IMR-90 (cell line): ENCODE data around the gene KLKB1. TPM values are rescaled to one million over a fixed set of nuclear protein-coding genes. Genes with fewer than 3 reads are reported as not detected.

Experiments
- ATAC-seq: fragments of 200-7000 bp; cut with Tn5 transposase; 2 replicates; pipeline ENCODE4 v1.9.1; 2020; ENCODE audit warnings: low read depth, mild to moderate bottlenecking, moderate library complexity
- BruUV-seq: library from RNA; stranded (reverse); fragments of 400-500 nt; replicated peaks from 2 replicates; lab custom pipeline; 2021; lab: Mats Ljungman, UMichigan
- CTCF ChIA-PET: fragments of 300-600 bp; formaldehyde crosslinking; extraction: SDS; loops from one replicate; lab custom pipeline; 2021; ENCODE audit warnings: antibody characterized with exemption; lab: Yijun Ruan, JAX
- POLR2A ChIA-PET: fragments of 300-600 bp; sonication (Branson Sonifier 250); formaldehyde crosslinking; loops from one replicate; lab custom pipeline; 2022; ENCODE audit warnings: antibody characterized with exemption; ENCODE audit not compliant: unreplicated experiment; lab: Charles Lee
- DNase-seq: peaks from one replicate; pipeline ENCODE4 v3.0.0; 2013
- H2AFZ ChIP-seq: replicated peaks from 2 replicates; pipeline ENCODE3; 2013; ENCODE audit warnings: low read length, mild to moderate bottlenecking; ENCODE audit not compliant: poor library complexity
- H2AK5ac ChIP-seq: 2 replicates; pipeline ENCODE4 v1.6.1; 2013; ENCODE audit warnings: low read depth, low read length, inconsistent platforms
- H2AK9ac ChIP-seq: replicated peaks from 2 replicates; pipeline ENCODE3; 2013; ENCODE audit warnings: mild to moderate bottlenecking, low read depth, low read length, moderate library complexity; ENCODE audit not compliant: poor library complexity
- H2BK120ac ChIP-seq: 2 replicates; pipeline ENCODE4 v1.6.1; 2013; ENCODE audit warnings: low read depth, low read length, inconsistent platforms
- H2BK15ac ChIP-seq: 3 replicates; pipeline ENCODE4 v1.6.1; 2013; ENCODE audit warnings: low read depth, low read length, inconsistent platforms
- H2BK20ac ChIP-seq: 2 replicates; pipeline ENCODE4 v1.6.1; 2013; ENCODE audit warnings: low read depth, mild to moderate bottlenecking, inconsistent platforms, low read length, moderate library complexity
- H2BK5ac ChIP-seq: 2 replicates; pipeline ENCODE4 v1.6.1; 2013; ENCODE audit warnings: mild to moderate bottlenecking, low read depth, low read length, inconsistent platforms; ENCODE audit not compliant: poor library complexity, severe bottlenecking
- H3K14ac ChIP-seq: replicated peaks from 2 replicates; pipeline ENCODE4 v1.6.1; 2013; ENCODE audit warnings: low read depth, low read length, inconsistent platforms
- H3K18ac ChIP-seq: 2 replicates; pipeline ENCODE4 v1.6.1; 2013; ENCODE audit warnings: low read depth, low read length, control low read depth
- H3K23ac ChIP-seq: 2 replicates; pipeline ENCODE4 v1.6.1; 2013; ENCODE audit warnings: low read depth, low read length, inconsistent platforms
- H3K27ac ChIP-seq: 2 replicates; pipeline ENCODE4 v1.5.1; 2013; ENCODE audit warnings: mild to moderate bottlenecking, control low read depth, low read length; ENCODE audit not compliant: insufficient read depth
- H3K27me3 ChIP-seq: 2 replicates; pipeline ENCODE4 v1.6.1; 2013; ENCODE audit warnings: low read length; ENCODE audit not compliant: control insufficient read depth, insufficient read depth
- H3K36me3 ChIP-seq: 2 replicates; pipeline ENCODE4 v1.6.1; 2013; ENCODE audit warnings: low read length, mixed read lengths; ENCODE audit not compliant: control insufficient read depth, insufficient read depth
- H3K4ac ChIP-seq: 2 replicates; pipeline ENCODE4 v1.6.1; 2013; ENCODE audit warnings: low read depth, low read length, inconsistent platforms
- H3K4me1 ChIP-seq: 2 replicates; pipeline ENCODE4 v1.6.1; 2013; ENCODE audit warnings: low read length, mixed read lengths; ENCODE audit not compliant: control insufficient read depth, insufficient read depth
- H3K4me2 ChIP-seq: 2 replicates; pipeline ENCODE4 v1.6.1; 2013; ENCODE audit warnings: low read depth, mild to moderate bottlenecking, control low read depth, low read length, moderate library complexity
- H3K4me3 ChIP-seq: 2 replicates; pipeline ENCODE4 v1.5.1; 2013; ENCODE audit warnings: low read depth, mild to moderate bottlenecking, control low read depth, low read length, moderate library complexity; ENCODE audit not compliant: insufficient read depth
- H3K56ac ChIP-seq: 2 replicates; pipeline ENCODE4 v1.6.1; 2013; ENCODE audit warnings: low read length, inconsistent platforms; ENCODE audit not compliant: insufficient read depth; ENCODE audit errors: extremely low read depth
- H3K79me1 ChIP-seq, 2 experiments: 2 replicates each; pipeline ENCODE4 v1.6.1; 2013; ENCODE audit warnings: low read length in 2 of 2, inconsistent platforms in 1 of 2, low read depth in 1 of 2
- H3K9ac ChIP-seq: 2 replicates; pipeline ENCODE4 v1.6.1; 2013; ENCODE audit warnings: low read depth, low read length, control low read depth
- H3K9me1 ChIP-seq: 2 replicates; pipeline ENCODE4 v1.6.1; 2013; ENCODE audit warnings: low read length, inconsistent platforms; ENCODE audit not compliant: insufficient read depth
- H3K9me3 ChIP-seq: 2 replicates; pipeline ENCODE4 v1.6.1; 2013; ENCODE audit warnings: low read length; ENCODE audit not compliant: control insufficient read depth, insufficient read depth
- H4K20me1 ChIP-seq: 2 replicates; pipeline ENCODE4 v1.6.1; 2013; ENCODE audit warnings: low read length, inconsistent platforms; ENCODE audit not compliant: insufficient read depth
- H4K5ac ChIP-seq: 2 replicates; pipeline ENCODE4 v1.6.1; 2013; ENCODE audit warnings: mild to moderate bottlenecking, low read depth, low read length, control low read depth
- H4K8ac ChIP-seq, 2 experiments: 2 replicates each; pipeline ENCODE4 v1.6.1; 2013; ENCODE audit warnings: low read depth in 2 of 2, low read length in 2 of 2, control low read depth in 1 of 2, inconsistent platforms in 1 of 2
- H4K91ac ChIP-seq: 2 replicates; pipeline ENCODE4 v1.6.1; 2013; ENCODE audit warnings: low read depth, low read length, inconsistent platforms; ENCODE audit not compliant: insufficient read depth
- BHLHE40 ChIP-seq: fragments of 150-350 bp; IDR thresholded peaks from 2 replicates; pipeline ENCODE4 v1.6.1; 2016; ENCODE audit warnings: mild to moderate bottlenecking, low read depth, low read length
- CEBPB ChIP-seq: IDR thresholded peaks from 2 replicates; pipeline ENCODE4 v1.6.1; 2012; ENCODE audit warnings: low read depth, low read length, improper control_type of control experiment
- CHD1 ChIP-seq: IDR thresholded peaks from 2 replicates; pipeline ENCODE4 v1.6.1; 2012; ENCODE audit warnings: low read depth, low read length, improper control_type of control experiment
- FOS ChIP-seq: fragments of 150-350 bp; IDR thresholded peaks from 2 replicates; pipeline ENCODE4 v1.6.1; 2016; ENCODE audit warnings: low read depth, low read length
- MAFK ChIP-seq: IDR thresholded peaks from 2 replicates; pipeline ENCODE4 v1.6.1; 2012; ENCODE audit warnings: low read depth, low read length, improper control_type of control experiment
- MAZ ChIP-seq: IDR thresholded peaks from 2 replicates; pipeline ENCODE4 v1.6.1; 2012; ENCODE audit warnings: low read depth, mild to moderate bottlenecking, low read length, improper control_type of control experiment, moderate library complexity, borderline replicate concordance
- NFE2L2 ChIP-seq: fragments of 150-350 bp; IDR thresholded peaks from 2 replicates; pipeline ENCODE4 v1.6.1; 2016; ENCODE audit warnings: low read depth, mild to moderate bottlenecking, low read length
- POLR2A ChIP-seq: IDR thresholded peaks from 2 replicates; pipeline ENCODE4 v1.6.1; 2012; ENCODE audit warnings: mild to moderate bottlenecking, low read depth, low read length
- RAD21 ChIP-seq: IDR thresholded peaks from 2 replicates; pipeline ENCODE4 v1.6.1; 2012; ENCODE audit warnings: low read length, improper control_type of control experiment
- RCOR1 ChIP-seq: IDR thresholded peaks from 2 replicates; pipeline ENCODE4 v1.6.1; 2012; ENCODE audit warnings: mild to moderate bottlenecking, low read length, improper control_type of control experiment; ENCODE audit not compliant: insufficient replicate concordance
- SMC3 ChIP-seq: fragments of 150-350 bp; IDR thresholded peaks from 2 replicates; pipeline ENCODE4 v1.6.1; 2016; ENCODE audit warnings: low read depth, mild to moderate bottlenecking, antibody characterized with exemption, low read length, moderate library complexity
- WGBS, 2 experiments: methylation state at CpG; one replicate each; pipeline versions ENCODE4 v1.1.5 to v1.1.7; 2013; ENCODE audit warnings: missing lambda C conversion rate in 2 of 2; ENCODE audit not compliant: insufficient read length in 1 of 2; ENCODE audit errors: extremely low coverage in 2 of 2; 5-methylcytosine and 5-hydroxymethylcytosine counted together
- dilution Hi-C: fragments of 300-500 bp; cut with HindIII; formaldehyde crosslinking; loops from one replicate; pipeline ENCODE4 v1.14.3; 2018; ENCODE audit warnings: low sequenced_read_pairs; ENCODE audit not compliant: unreplicated experiment
- in situ Hi-C: fragments of 300-500 bp; cut with MboI; formaldehyde crosslinking; loops from 3 replicates; pipeline ENCODE4 v1.14.3; 2019; ENCODE audit warnings: low sequenced_read_pairs, inconsistent platforms, mixed read lengths
- intact Hi-C: fragments of 100-400 bp; cut with micrococcal nuclease; formaldehyde crosslinking; loops from 2 replicates; pipeline ENCODE4 v1.10.0; 2022
- polyA plus RNA-seq, 3 experiments: library from polyadenylated mRNA; depleted of rRNA; stranded (reverse); fragments of >200 nt; gene quantifications; 2 replicates each; pipeline ENCODE4 v1.2.3, GENCODE V29; 2012; ENCODE audit warnings: low replicate concordance in 1 of 3
- total RNA-seq: library from RNA; depleted of rRNA; stranded (reverse); fragments of >200 nt; gene quantifications from 2 replicates; pipeline ENCODE4 v1.2.3, GENCODE V29; 2012
- TF ChIP-seq, protein P1 (sequence below): fragments of 150-350 bp; IDR thresholded peaks from 2 replicates; pipeline ENCODE4 v1.6.1; 2017; ENCODE audit warnings: mild to moderate bottlenecking, antibody characterized with exemption, low read length, low read depth
- TF ChIP-seq, protein P2 (sequence below): conservative IDR thresholded peaks from 2 replicates; pipeline ENCODE4 v1.5.1; 2012; ENCODE audit warnings: mild to moderate bottlenecking, low read depth, low read length, improper control_type of control experiment
- TF ChIP-seq, protein P3 (sequence below): fragments of 150-350 bp; IDR thresholded peaks from 2 replicates; pipeline ENCODE4 v1.6.1; 2016; ENCODE audit warnings: low read depth, mild to moderate bottlenecking, low read length, moderate library complexity, borderline replicate concordance

The KLKB1 gene
- total and polyA plus RNA-seq, 2 of the 4 experiments (the other 2 are of a cell fraction) = 0.03 TPM; not detected in 1

DNA sequence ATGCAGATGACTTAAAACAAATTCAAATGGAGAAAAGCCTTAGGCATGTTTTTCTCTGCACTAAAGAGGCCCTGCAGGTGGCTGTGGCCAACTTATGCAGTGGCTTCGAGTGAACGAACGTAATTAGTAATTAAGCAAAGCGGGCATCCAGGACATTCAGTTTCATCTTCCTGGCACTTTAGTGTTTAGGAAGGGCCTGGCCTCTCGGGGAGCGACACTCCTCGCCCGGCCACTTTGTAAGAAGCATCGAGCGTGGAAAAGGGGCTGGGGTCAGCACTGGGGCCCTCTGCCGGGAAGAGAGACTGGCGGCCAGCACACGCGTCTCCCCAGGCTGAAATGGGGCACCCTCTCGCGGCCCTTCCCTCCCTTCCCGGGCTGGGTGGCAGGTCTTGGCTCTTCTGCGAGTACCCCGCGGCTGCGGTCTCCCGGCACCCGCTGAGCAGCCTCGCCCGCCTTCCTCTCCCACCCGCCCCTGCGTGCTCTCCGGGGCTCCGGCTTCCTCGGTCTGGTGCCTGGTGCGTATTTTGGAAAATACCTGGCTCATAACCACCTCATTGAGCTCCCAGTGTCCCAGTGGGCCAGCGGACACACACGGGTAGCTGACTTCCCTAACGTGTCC is 36.6 kb upstream of the KLKB1 start:
- no peak overlapping the region; the same call in 2 of the 3 replicates for H2BK15ac ChIP-seq
- 0% methylated on average over 10 of the region's 34 CpGs; no CpG with 5 or more reads in 1 of the 2 experiments for WGBS, 2 experiments
- H4K8ac ChIP-seq = peak overlapping the region; percentile 58 to 83; a peak in 2 of 4 replicates
- POLR2A ChIA-PET = interaction anchor here (0.6 kb wide), 1 partner anchor 464 kb away, joined by 6 read pairs; no protein-coding TSS in a partner anchor
- H4K91ac ChIP-seq = no peak overlapping the region
- H2AFZ ChIP-seq = peak overlapping the region; percentile 95
- H3K23ac ChIP-seq = peak overlapping the region; percentile 85; the same call in 1 of the 2 replicates
- no peaks in the 10 kb centered on the region; the same call in 1 of the 2 replicates for H3K36me3 ChIP-seq
- H3K4me2 ChIP-seq = peak overlapping the region; percentile 81
- H3K56ac ChIP-seq = peak overlapping the region; percentile 29; the same call in 1 of the 2 replicates
- peak overlapping the region; percentile 64 for H2BK5ac ChIP-seq
- intact Hi-C loops (loop anchor here (5.0 to 10.0 kb wide), 2 partner anchors 123 to 284 kb away; partner anchors contain the start of gene TLR3), in situ Hi-C loops (no loop called here), dilution Hi-C loops (no loop called here)
- no peaks in the 10 kb centered on the region; the same call in 1 of the 2 replicates for H3K4me1 ChIP-seq
- H2AK9ac ChIP-seq = no peak overlapping the region
- peak overlapping the region; percentile 76 for H3K4ac ChIP-seq
- no peak overlapping the region for H2BK20ac ChIP-seq
- H3K9me1 ChIP-seq = peaks cover 6% of the 10 kb centered on the region; the same call in 1 of the 2 replicates
- peak; percentile 53 for ATAC-seq
- H3K9me3 ChIP-seq = no peaks in the 10 kb centered on the region
- peak overlapping the region; percentile 80 for H3K27ac ChIP-seq
- H3K18ac ChIP-seq = peak overlapping the region; percentile 28; the same call in 1 of the 2 replicates
- no peak overlapping the region; the same call in 1 of the 2 replicates for H3K14ac ChIP-seq
- peaks cover 0 to 5% of the 10 kb centered on the region in 2 experiments; a peak in 2 of 4 replicates for H3K79me1 ChIP-seq
- H3K9ac ChIP-seq = peak overlapping the region; percentile 69
- CTCF ChIA-PET = interaction anchor here (1.0 to 1.2 kb wide), 2 partner anchors 11 to 13 kb away, joined by 3 read pairs; no protein-coding TSS in a partner anchor
- no TSS peak for BruUV-seq
- peak overlapping the region; percentile 62; the same call in 1 of the 2 replicates for H4K5ac ChIP-seq
- no peak overlapping the region for H2AK5ac ChIP-seq
- peak overlapping the region; percentile 66 for H2BK120ac ChIP-seq
- no peaks in the 10 kb centered on the region; the same call in 1 of the 2 replicates for H3K27me3 ChIP-seq
- peak overlapping the region; percentile 75 for H3K4me3 ChIP-seq
- DNase-seq = no peak
- H4K20me1 ChIP-seq = no peaks in the 10 kb centered on the region
- TF ChIP-seq MAZ (no peak), CEBPB (no peak), FOS (no peak), MAFK (no peak), RAD21 (no peak), BHLHE40 (no peak), RCOR1 (no peak), POLR2A (no peak), CHD1 (no peak), NFE2L2 (no peak), SMC3 (no peak)
- TF ChIP-seq, protein P1, sequence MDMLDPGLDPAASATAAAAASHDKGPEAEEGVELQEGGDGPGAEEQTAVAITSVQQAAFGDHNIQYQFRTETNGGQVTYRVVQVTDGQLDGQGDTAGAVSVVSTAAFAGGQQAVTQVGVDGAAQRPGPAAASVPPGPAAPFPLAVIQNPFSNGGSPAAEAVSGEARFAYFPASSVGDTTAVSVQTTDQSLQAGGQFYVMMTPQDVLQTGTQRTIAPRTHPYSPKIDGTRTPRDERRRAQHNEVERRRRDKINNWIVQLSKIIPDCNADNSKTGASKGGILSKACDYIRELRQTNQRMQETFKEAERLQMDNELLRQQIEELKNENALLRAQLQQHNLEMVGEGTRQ = no peak
- TF ChIP-seq, protein P2, sequence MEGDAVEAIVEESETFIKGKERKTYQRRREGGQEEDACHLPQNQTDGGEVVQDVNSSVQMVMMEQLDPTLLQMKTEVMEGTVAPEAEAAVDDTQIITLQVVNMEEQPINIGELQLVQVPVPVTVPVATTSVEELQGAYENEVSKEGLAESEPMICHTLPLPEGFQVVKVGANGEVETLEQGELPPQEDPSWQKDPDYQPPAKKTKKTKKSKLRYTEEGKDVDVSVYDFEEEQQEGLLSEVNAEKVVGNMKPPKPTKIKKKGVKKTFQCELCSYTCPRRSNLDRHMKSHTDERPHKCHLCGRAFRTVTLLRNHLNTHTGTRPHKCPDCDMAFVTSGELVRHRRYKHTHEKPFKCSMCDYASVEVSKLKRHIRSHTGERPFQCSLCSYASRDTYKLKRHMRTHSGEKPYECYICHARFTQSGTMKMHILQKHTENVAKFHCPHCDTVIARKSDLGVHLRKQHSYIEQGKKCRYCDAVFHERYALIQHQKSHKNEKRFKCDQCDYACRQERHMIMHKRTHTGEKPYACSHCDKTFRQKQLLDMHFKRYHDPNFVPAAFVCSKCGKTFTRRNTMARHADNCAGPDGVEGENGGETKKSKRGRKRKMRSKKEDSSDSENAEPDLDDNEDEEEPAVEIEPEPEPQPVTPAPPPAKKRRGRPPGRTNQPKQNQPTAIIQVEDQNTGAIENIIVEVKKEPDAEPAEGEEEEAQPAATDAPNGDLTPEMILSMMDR = no peak
- TF ChIP-seq, protein P3, sequence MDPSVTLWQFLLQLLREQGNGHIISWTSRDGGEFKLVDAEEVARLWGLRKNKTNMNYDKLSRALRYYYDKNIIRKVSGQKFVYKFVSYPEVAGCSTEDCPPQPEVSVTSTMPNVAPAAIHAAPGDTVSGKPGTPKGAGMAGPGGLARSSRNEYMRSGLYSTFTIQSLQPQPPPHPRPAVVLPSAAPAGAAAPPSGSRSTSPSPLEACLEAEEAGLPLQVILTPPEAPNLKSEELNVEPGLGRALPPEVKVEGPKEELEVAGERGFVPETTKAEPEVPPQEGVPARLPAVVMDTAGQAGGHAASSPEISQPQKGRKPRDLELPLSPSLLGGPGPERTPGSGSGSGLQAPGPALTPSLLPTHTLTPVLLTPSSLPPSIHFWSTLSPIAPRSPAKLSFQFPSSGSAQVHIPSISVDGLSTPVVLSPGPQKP = no peak
